SK-N-SH treated with all-trans-retinoic acid at 6 μM for 48 hours (cell line): ENCODE measurements around the gene SYNGAP1.

Experiments used
- ATAC-seq: fragments of 200-7000 bp; cut with Tn5 transposase; 3 replicates; pipeline ENCODE4 v1.9.1; 2020; ENCODE audit warnings: mild to moderate bottlenecking, moderate library complexity
- ARNTL ChIP-seq: fragments of 450-650 bp; formaldehyde crosslinking; IDR thresholded peaks from 2 replicates; pipeline ENCODE4 v1.5.0; 2020; ENCODE audit warnings: low read depth, mild to moderate bottlenecking, moderate library complexity, borderline replicate concordance
- BACH2 ChIP-seq: fragments of 250-450 bp; sonication (Bioruptor Pico); IDR thresholded peaks from 2 replicates; pipeline ENCODE4 v1.9.0; 2021; ENCODE audit warnings: mild to moderate bottlenecking, borderline replicate concordance
- CREB5 ChIP-seq: fragments of 250-450 bp; sonication (Bioruptor Pico); IDR thresholded peaks from 2 replicates; pipeline ENCODE4 v1.5.1; 2020; ENCODE audit warnings: low read depth, mild to moderate bottlenecking, moderate library complexity
- CSRNP3 ChIP-seq: fragments of 250-450 bp; sonication (Bioruptor Pico); IDR thresholded peaks from 2 replicates; pipeline ENCODE4 v1.5.1; 2021; ENCODE audit warnings: mild to moderate bottlenecking, moderate library complexity
- ESRRG ChIP-seq: fragments of 250-450 bp; sonication (Bioruptor Pico); IDR thresholded peaks from 2 replicates; pipeline ENCODE4 v1.6.1; 2021; ENCODE audit warnings: mild to moderate bottlenecking
- GLIS3 ChIP-seq: fragments of 250-450 bp; sonication (Bioruptor Pico); IDR thresholded peaks from 2 replicates; pipeline ENCODE4 v1.5.0; 2020; ENCODE audit warnings: mild to moderate bottlenecking, moderate library complexity
- ISL1 ChIP-seq: fragments of 250-450 bp; sonication (Bioruptor Pico); IDR thresholded peaks from 2 replicates; pipeline ENCODE4 v2.1.2; 2022; ENCODE audit warnings: mild to moderate bottlenecking, moderate library complexity
- OSR1 ChIP-seq: fragments of 250-450 bp; sonication (Bioruptor Pico); IDR thresholded peaks from 2 replicates; pipeline ENCODE4 v1.8.0; 2022; ENCODE audit warnings: moderate library complexity, mild to moderate bottlenecking, inconsistent platforms
- PATZ1 ChIP-seq: fragments of 250-450 bp; sonication (Bioruptor Pico); IDR thresholded peaks from 2 replicates; pipeline ENCODE4 v1.8.0; 2020; ENCODE audit warnings: mild to moderate bottlenecking, moderate library complexity, borderline replicate concordance
- POU6F1 ChIP-seq: fragments of 250-450 bp; sonication (Bioruptor Pico); IDR thresholded peaks from 2 replicates; pipeline ENCODE4 v1.8.0; 2021; ENCODE audit warnings: low read depth, mild to moderate bottlenecking, moderate library complexity, borderline replicate concordance
- PPARA ChIP-seq: fragments of 250-450 bp; sonication (Bioruptor Pico); IDR thresholded peaks from 2 replicates; pipeline ENCODE4 v1.5.0; 2020; ENCODE audit warnings: mild to moderate bottlenecking, borderline replicate concordance
- RARB ChIP-seq: fragments of 250-450 bp; sonication (Bioruptor Pico); IDR thresholded peaks from 2 replicates; pipeline ENCODE4 v1.8.0; 2021; ENCODE audit warnings: mild to moderate bottlenecking, moderate library complexity
- SNAI2 ChIP-seq: fragments of 250-450 bp; sonication (Bioruptor Pico); IDR thresholded peaks from 2 replicates; pipeline ENCODE4 v1.5.0; 2020; ENCODE audit warnings: mild to moderate bottlenecking, moderate library complexity
- TCF4 ChIP-seq: fragments of 250-450 bp; sonication (Bioruptor Pico); IDR thresholded peaks from 2 replicates; pipeline ENCODE4 v1.8.0; 2021; ENCODE audit warnings: mild to moderate bottlenecking, moderate library complexity, borderline replicate concordance
- TOX ChIP-seq: fragments of 250-450 bp; sonication (Bioruptor Pico); IDR thresholded peaks from 2 replicates; pipeline ENCODE4 v1.8.0; 2021; ENCODE audit warnings: mild to moderate bottlenecking, moderate library complexity, borderline replicate concordance
- TSHZ2 ChIP-seq: fragments of 250-450 bp; sonication (Bioruptor Pico); IDR thresholded peaks from 2 replicates; pipeline ENCODE4 v1.5.0; 2020; ENCODE audit warnings: mild to moderate bottlenecking, moderate library complexity
- ZC3H10 ChIP-seq: fragments of 250-450 bp; sonication (Bioruptor Pico); IDR thresholded peaks from 2 replicates; pipeline ENCODE4 v1.5.1; 2021; ENCODE audit warnings: mild to moderate bottlenecking, moderate library complexity
- ZFP30 ChIP-seq: fragments of 450-650 bp; formaldehyde crosslinking; IDR thresholded peaks from 2 replicates; pipeline ENCODE4 v1.5.0; 2022; ENCODE audit warnings: mild to moderate bottlenecking, moderate library complexity
- ZNF565 ChIP-seq: fragments of 450-650 bp; formaldehyde crosslinking; conservative IDR thresholded peaks from 2 replicates; pipeline ENCODE4 v1.5.0; 2020; ENCODE audit warnings: low read depth, mild to moderate bottlenecking, moderate library complexity
- ZNF70 ChIP-seq: fragments of 450-650 bp; formaldehyde crosslinking; IDR thresholded peaks from 2 replicates; pipeline ENCODE4 v1.5.0; 2020; ENCODE audit warnings: mild to moderate bottlenecking, moderate library complexity
- ZNF8 ChIP-seq: fragments of 450-650 bp; formaldehyde crosslinking; IDR thresholded peaks from 2 replicates; pipeline ENCODE4 v1.5.0; 2020; ENCODE audit warnings: mild to moderate bottlenecking, moderate library complexity

SYNGAP1 gene

GRCh38 chr6:33405386-33405940, 14.4 kb upstream of the SYNGAP1 start:
- ATAC-seq = no peak
- TF ChIP-seq ZNF8 (CRISPR knock-in tag) (no peak), BACH2 (CRISPR knock-in tag) (no peak), GLIS3 (CRISPR knock-in tag) (no peak), PPARA (no peak), ZNF70 (CRISPR knock-in tag) (no peak), ARNTL (no peak), OSR1 (CRISPR knock-in tag) (no peak), ZFP30 (CRISPR knock-in tag) (no peak), TSHZ2 (CRISPR knock-in tag) (no peak), SNAI2 (CRISPR knock-in tag) (no peak), CREB5 (CRISPR knock-in tag) (no peak), RARB (no peak), ZC3H10 (CRISPR knock-in tag) (no peak), ISL1 (CRISPR knock-in tag) (no peak), TOX (no peak), POU6F1 (CRISPR knock-in tag) (no peak), TCF4 (CRISPR knock-in tag) (no peak), ZNF565 (CRISPR knock-in tag) (no peak), PATZ1 (no peak)

- no peak for ATAC-seq
- TF ChIP-seq ARNTL (no peak), ZNF565 (CRISPR knock-in tag) (no peak), OSR1 (CRISPR knock-in tag) (no peak), TOX (no peak), BACH2 (CRISPR knock-in tag) (no peak), TCF4 (CRISPR knock-in tag) (no peak), PATZ1 (no peak), SNAI2 (CRISPR knock-in tag) (no peak), ESRRG (CRISPR knock-in tag) (no peak), ZNF70 (CRISPR knock-in tag) (no peak), POU6F1 (CRISPR knock-in tag) (no peak), ZFP30 (CRISPR knock-in tag) (no peak), TSHZ2 (CRISPR knock-in tag) (no peak), PPARA (no peak), ZNF8 (CRISPR knock-in tag) (no peak), GLIS3 (CRISPR knock-in tag) (no peak), RARB (no peak), CSRNP3 (CRISPR knock-in tag) (no peak), ISL1 (CRISPR knock-in tag) (no peak)
- TF ChIP-seq, all 23 proteins: peak for 0
Observed at GRCh38 chr6:33406126-33406525, 13.7 kb upstream of the SYNGAP1 start.
